ENCODE results near the gene OR5AU1.

DNA sequence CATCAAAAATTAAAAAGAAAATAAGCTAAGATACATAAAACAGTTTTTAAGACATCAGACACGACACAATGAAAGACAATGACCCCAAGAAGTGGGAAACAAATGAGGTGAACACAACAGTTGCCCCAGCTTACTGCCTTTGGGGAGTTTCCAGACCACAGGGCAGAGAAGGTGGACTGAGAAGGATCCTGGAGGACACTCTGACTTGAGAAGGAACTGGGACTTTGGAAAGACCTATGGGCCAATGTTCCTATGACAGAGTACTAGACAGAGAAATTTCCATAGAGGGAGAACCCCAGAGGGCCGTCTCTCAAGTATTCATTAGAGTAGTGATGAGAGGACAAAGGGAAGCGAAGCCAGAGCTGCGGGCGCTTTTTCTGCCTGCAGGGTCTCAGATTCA, 6.2 kb upstream of the OR5AU1 start:
- TF ChIP-seq, protein P1, sequence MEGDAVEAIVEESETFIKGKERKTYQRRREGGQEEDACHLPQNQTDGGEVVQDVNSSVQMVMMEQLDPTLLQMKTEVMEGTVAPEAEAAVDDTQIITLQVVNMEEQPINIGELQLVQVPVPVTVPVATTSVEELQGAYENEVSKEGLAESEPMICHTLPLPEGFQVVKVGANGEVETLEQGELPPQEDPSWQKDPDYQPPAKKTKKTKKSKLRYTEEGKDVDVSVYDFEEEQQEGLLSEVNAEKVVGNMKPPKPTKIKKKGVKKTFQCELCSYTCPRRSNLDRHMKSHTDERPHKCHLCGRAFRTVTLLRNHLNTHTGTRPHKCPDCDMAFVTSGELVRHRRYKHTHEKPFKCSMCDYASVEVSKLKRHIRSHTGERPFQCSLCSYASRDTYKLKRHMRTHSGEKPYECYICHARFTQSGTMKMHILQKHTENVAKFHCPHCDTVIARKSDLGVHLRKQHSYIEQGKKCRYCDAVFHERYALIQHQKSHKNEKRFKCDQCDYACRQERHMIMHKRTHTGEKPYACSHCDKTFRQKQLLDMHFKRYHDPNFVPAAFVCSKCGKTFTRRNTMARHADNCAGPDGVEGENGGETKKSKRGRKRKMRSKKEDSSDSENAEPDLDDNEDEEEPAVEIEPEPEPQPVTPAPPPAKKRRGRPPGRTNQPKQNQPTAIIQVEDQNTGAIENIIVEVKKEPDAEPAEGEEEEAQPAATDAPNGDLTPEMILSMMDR (IDR thresholded peaks at IDR 0.05 in 4 of 5, conservative IDR thresholded peaks at IDR 0.05 in 1 of 5): no peak
- no peak for TF ChIP-seq POLR2A (IDR thresholded peaks at IDR 0.05)

All from gastrocnemius medialis (tissue), 4 donors.